ENCODE results near the gene PRICKLE1.

PRICKLE1 gene

GRCh38 chr12:42482041-42482747 lies 107.4 kb downstream of the PRICKLE1 start:
- TF ChIP-seq GATA2 (IDR thresholded peaks at IDR 0.05; ENCODE audit: low read depth, low read length), result no peak
- no peak for TF ChIP-seq GATA3 (IDR thresholded peaks at IDR 0.05; ENCODE audit: low read depth, low read length)

GRCh38 chr12:42481368-42481767 lies 108.2 kb downstream of the PRICKLE1 start:
- no peak for TF ChIP-seq GATA2 (IDR thresholded peaks at IDR 0.05; ENCODE audit: low read depth, low read length)
- TF ChIP-seq GATA3 (IDR thresholded peaks at IDR 0.05; ENCODE audit: low read depth, low read length), result no peak

GRCh38 chr12:42477941-42478340 lies 111.6 kb downstream of the PRICKLE1 start:
- TF ChIP-seq GATA2 (IDR thresholded peaks at IDR 0.05; ENCODE audit: low read depth, low read length), result no peak
- no peak for TF ChIP-seq GATA3 (IDR thresholded peaks at IDR 0.05; ENCODE audit: low read depth, low read length)

GRCh38 chr12:42475106-42475505 lies 114.4 kb downstream of the PRICKLE1 start:
- TF ChIP-seq GATA3 (IDR thresholded peaks at IDR 0.05; ENCODE audit: low read depth, low read length), result no peak

GRCh38 chr12:42474391-42474790 lies 115.2 kb downstream of the PRICKLE1 start:
- TF ChIP-seq GATA3 (IDR thresholded peaks at IDR 0.05; ENCODE audit: low read depth, low read length) (no peak), GATA2 (IDR thresholded peaks at IDR 0.05; ENCODE audit: low read depth, low read length) (no peak)

- TF ChIP-seq GATA3 (IDR thresholded peaks at IDR 0.05; ENCODE audit: low read depth, low read length) (no peak), GATA2 (IDR thresholded peaks at IDR 0.05; ENCODE audit: low read depth, low read length) (no peak)
These were observed 116.0 kb downstream of the PRICKLE1 start for GRCh38 chr12:42473561-42473960.

DNA sequence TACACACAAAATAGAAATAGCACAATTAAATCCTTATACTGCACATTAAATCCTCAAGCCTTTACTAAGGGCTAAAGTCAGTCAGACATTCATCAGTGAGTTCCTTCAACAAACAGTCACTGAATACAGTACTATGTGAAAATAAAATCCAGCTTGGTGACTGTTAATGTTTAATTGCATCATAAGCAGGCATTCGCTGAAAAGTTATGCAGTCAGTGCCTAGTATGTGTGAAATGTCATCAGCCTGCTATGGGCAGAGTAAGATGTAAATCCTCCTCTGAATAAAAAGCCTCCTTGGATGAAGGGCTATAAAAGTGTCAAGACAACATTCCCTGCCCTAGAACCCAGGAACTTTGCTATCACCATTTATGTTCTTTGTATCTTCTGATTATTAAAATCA lies 116.4 kb downstream of the PRICKLE1 start:
- TF ChIP-seq GATA2 (IDR thresholded peaks at IDR 0.05; ENCODE audit: low read depth, low read length) (no peak), GATA3 (IDR thresholded peaks at IDR 0.05; ENCODE audit: low read depth, low read length) (no peak)

DNA sequence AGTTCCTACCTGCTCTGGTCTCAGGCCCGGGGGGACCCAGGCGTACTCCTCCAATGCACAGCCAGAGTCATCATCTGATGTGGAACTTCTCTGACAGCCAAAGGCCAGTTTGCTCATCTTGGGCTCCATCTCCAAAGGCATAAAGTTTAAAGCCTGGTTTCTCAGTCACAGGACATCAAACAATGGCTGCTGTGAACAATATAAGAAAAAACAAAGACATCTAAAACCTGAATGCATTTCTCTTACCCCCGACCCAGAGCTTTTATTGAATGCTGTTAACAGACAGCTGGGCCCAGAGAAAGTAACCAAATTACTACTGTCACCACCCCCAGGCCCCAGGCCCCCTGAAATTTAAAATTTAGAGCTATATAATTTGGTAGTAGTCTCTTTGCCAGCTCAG lies 117.2 kb downstream of the PRICKLE1 start:
- TF ChIP-seq GATA2 (IDR thresholded peaks at IDR 0.05; ENCODE audit: low read depth, low read length) (no peak), GATA3 (IDR thresholded peaks at IDR 0.05; ENCODE audit: low read depth, low read length) (no peak)

DNA sequence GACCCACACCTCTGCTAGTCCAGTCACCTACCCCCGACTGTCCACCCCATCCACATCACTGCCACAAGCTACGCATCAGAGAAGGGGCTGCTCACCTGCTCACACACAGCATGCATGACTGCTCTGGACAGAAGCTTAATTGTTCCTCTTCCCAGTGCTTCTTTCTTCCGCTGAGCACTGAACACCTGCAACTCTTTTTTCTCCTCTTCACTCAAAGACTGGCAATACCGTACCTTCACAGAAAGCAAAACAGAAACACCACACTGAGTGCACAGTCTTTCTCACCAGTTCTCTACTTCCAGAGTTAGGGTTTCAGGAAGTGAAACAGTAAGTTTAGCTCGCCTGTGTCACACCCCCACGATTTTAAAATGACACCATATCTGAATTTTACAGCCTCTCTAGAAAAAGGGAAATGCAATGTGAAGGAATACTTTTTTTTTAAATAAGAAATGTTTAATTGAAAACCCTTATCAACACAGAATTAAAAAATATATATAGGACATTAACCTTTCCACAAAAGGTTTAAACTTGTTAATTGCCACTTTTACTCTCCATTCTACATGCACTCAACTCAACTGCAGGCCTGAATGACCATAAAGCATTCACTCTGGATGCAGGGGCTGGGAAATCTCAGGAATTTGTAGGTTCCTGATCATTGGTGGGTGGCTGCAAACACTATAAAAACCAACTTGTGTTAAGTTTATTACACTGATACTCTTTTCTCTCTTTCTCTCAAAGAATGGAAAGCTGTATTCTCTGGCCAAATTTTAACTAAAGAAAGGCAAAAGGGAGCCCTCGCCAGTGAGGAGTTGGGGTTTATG lies 120.0 kb downstream of the PRICKLE1 start:
- no peak for TF ChIP-seq GATA2 (IDR thresholded peaks at IDR 0.05; ENCODE audit: low read depth, low read length)

- TF ChIP-seq GATA2 (IDR thresholded peaks at IDR 0.05; ENCODE audit: low read depth, low read length) (no peak), GATA3 (IDR thresholded peaks at IDR 0.05; ENCODE audit: low read depth, low read length) (no peak)
These were observed 120.6 kb downstream of the PRICKLE1 start for GRCh38 chr12:42468921-42469320.

GRCh38 chr12:42468341-42468821 lies 121.2 kb downstream of the PRICKLE1 start:
- TF ChIP-seq GATA2 (IDR thresholded peaks at IDR 0.05; ENCODE audit: low read depth, low read length) (no peak), GATA3 (IDR thresholded peaks at IDR 0.05; ENCODE audit: low read depth, low read length) (no peak)

DNA sequence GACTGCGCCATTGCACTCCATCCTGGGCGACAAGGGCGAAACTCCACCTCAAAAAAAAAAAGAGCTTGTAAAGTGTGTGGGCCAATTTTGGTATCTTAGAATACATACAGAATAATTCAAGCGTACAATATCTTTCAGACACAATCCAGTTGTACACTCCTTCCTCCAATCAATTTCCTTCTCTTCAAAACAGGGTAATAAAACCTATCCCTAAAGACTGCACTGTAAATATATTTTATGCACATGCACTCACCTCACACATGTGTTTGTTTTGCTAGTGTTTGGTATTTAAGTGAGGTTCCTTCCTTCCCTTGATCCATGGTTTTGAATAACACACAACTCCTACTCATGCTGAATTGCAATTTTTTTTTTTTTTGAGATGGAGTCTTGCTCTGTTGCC lies 125.9 kb downstream of the PRICKLE1 start:
- TF ChIP-seq GATA3 (IDR thresholded peaks at IDR 0.05; ENCODE audit: low read depth, low read length) (no peak), GATA2 (IDR thresholded peaks at IDR 0.05; ENCODE audit: low read depth, low read length) (no peak)

DNA sequence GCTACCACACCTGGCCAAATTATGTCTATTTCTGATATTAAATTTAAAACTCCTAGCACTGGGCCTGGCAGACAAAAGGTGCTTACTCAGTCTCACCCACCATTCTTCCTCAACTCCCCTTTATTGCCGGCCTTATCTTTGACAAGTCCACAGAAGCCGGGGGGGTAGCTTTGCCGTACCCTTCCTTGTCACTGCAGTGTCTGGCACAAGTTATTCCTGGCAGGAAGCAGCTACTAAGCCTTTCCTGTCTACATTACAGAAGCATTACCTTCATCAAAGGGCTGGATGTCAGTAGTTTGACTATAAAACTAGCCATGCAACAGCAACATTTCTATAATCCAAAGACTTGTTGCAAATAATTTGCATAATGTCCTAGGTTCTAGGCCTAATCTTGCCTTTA lies 127.1 kb downstream of the PRICKLE1 start:
- TF ChIP-seq GATA2 (IDR thresholded peaks at IDR 0.05; ENCODE audit: low read depth, low read length) (no peak), GATA3 (IDR thresholded peaks at IDR 0.05; ENCODE audit: low read depth, low read length) (no peak)

DNA sequence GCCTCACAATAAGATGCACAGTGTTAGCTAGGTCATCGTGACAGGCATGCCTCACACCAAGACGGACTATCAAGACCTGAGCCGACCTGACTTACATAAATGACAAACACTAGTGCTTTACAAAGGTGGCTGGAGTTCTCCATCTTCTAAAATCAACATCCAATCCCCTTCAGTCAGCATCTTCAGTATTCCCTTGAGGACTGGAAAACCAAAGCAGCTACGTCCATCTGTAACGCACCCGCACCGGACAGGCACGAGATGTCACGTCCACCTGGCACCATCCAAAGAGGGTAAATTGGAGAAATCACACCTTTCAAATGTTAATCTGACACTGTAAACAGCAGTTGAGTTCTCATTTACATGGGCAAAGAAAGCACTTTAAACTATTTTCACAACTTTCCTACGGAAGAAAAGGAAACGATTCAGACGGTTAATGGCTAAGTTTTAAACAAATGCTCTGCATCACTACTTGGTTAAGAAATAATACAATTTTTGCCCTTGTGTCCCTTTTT lies 130.2 kb downstream of the PRICKLE1 start:
- no peak for TF ChIP-seq GATA3 (IDR thresholded peaks at IDR 0.05; ENCODE audit: low read depth, low read length)
- TF ChIP-seq GATA2 (IDR thresholded peaks at IDR 0.05; ENCODE audit: low read depth, low read length), result no peak

DNA sequence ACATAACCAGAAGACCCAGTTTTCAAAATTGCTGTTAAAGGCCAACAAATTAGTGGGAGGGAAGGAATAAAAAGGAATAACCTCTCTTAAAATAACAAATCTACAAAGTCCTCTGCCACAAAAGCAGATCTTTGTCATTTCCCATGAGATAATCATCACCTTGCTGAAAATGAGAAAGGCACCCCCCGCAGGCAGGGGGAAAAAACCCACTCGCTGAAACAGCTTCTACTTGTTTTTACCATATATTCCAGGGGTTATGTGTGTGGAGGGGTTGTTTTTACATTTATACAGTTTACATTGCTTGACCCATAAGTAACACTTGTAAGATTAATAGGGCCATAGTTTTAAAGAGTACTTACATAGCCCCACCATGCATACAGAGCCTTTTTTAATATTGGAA lies 131.0 kb downstream of the PRICKLE1 start:
- TF ChIP-seq GATA2 (IDR thresholded peaks at IDR 0.05; ENCODE audit: low read depth, low read length) (no peak), GATA3 (IDR thresholded peaks at IDR 0.05; ENCODE audit: low read depth, low read length) (no peak)

Data from SH-SY5Y (cell line).